Caco-2 (cell line): Measurements from ENCODE around the gene IRAK1. TPM values are rescaled to one million over a fixed set of nuclear protein-coding genes. Genes with fewer than 3 reads are reported as not detected.

Experiments
- BruUV-seq: library from RNA; stranded (reverse); fragments of 400-500 nt; replicated peaks from 2 replicates; lab custom pipeline; 2021; lab: Mats Ljungman, UMichigan
- CTCF ChIA-PET: fragments of 300-600 bp; sonication (Branson Sonifier 250); formaldehyde crosslinking; loops from one replicate; lab custom pipeline; 2022; ENCODE audit warnings: antibody characterized with exemption; lab: Charles Lee
- POLR2A ChIA-PET: fragments of 300-600 bp; sonication (Branson Sonifier 250); formaldehyde crosslinking; loops from one replicate; lab custom pipeline; 2022; ENCODE audit warnings: antibody characterized with exemption; lab: Charles Lee
- DNase-seq, 2 experiments: peaks; one replicate each; pipeline versions ENCODE4 v3.0.0 to v3.0.0-alpha.2; 2020 to 2022
- H3K27me3 ChIP-seq: replicated peaks from 2 replicates; pipeline ENCODE4 v1.6.0; 2011; ENCODE audit warnings: low read length; ENCODE audit not compliant: control insufficient read depth, insufficient read depth
- H3K36me3 ChIP-seq: 2 replicates; pipeline ENCODE4 v1.5.1; 2011; ENCODE audit warnings: low read length; ENCODE audit not compliant: control insufficient read depth, insufficient read depth
- H3K4me1 ChIP-seq: fragments of 250-450 bp; sonication (Bioruptor Pico); 2 replicates; pipeline ENCODE4 v1.5.1; 2020; ENCODE audit warnings: mild to moderate bottlenecking
- H3K4me3 ChIP-seq: 2 replicates; pipeline ENCODE4 v1.5.1; 2011; ENCODE audit warnings: low read depth, mild to moderate bottlenecking, control low read depth, low read length
- H3K9me3 ChIP-seq: fragments of 250-450 bp; sonication (Bioruptor Pico); 2 replicates; pipeline ENCODE4 v1.5.1; 2020; ENCODE audit warnings: mild to moderate bottlenecking, moderate library complexity
- H3K27ac Mint-ChIP-seq: one replicate; pipeline ENCODE4 v1.8.0; 2022; ENCODE audit warnings: mixed read lengths; ENCODE audit not compliant: unreplicated experiment
- H3K27me3 Mint-ChIP-seq: one replicate; pipeline ENCODE4 v1.8.0; 2022; ENCODE audit warnings: mixed read lengths; ENCODE audit not compliant: insufficient read depth, unreplicated experiment
- H3K36me3 Mint-ChIP-seq: one replicate; pipeline ENCODE4 v1.8.0; 2022; ENCODE audit warnings: mild to moderate bottlenecking, mixed read lengths; ENCODE audit not compliant: insufficient read depth, unreplicated experiment
- H3K4me1 Mint-ChIP-seq: one replicate; pipeline ENCODE4 v1.8.0; 2022; ENCODE audit warnings: low read depth, mixed read lengths; ENCODE audit not compliant: unreplicated experiment
- H3K4me3 Mint-ChIP-seq: one replicate; pipeline ENCODE4 v1.8.0; 2022; ENCODE audit warnings: mild to moderate bottlenecking, moderate library complexity, mixed read lengths; ENCODE audit not compliant: unreplicated experiment
- H3K9me3 Mint-ChIP-seq: one replicate; pipeline ENCODE4 v1.8.0; 2022; ENCODE audit warnings: mixed read lengths; ENCODE audit not compliant: unreplicated experiment
- intact Hi-C: fragments of 100-400 bp; cut with micrococcal nuclease; formaldehyde crosslinking; loops from one replicate; pipeline ENCODE4 v1.10.0; 2022; ENCODE audit not compliant: unreplicated experiment
- total RNA-seq: library from RNA; stranded (reverse); gene quantifications from 2 replicates; pipeline ENCODE4 v1.2.3, GENCODE V29; 2022
- TF ChIP-seq, protein P1 (sequence below), 2 experiments: fragments of 200-600 bp in 1 of 2; IDR thresholded peaks; 1 replicate in 1 of 2; 2 replicates in 1 of 2; pipeline versions ENCODE4 v1.5.1 to v1.8.0; 2011 to 2022; ENCODE audit warnings: antibody characterized with exemption in 1 of 2, control low read depth in 1 of 2, inconsistent platforms in 1 of 2, low read depth in 1 of 2, low read length in 1 of 2, mild to moderate bottlenecking in 1 of 2, moderate library complexity in 1 of 2; ENCODE audit not compliant: insufficient read depth in 1 of 2, severe bottlenecking in 1 of 2, unreplicated experiment in 1 of 2

Gene IRAK1
- total RNA-seq, 1 experiment from 2014 or later = 119 TPM

DNA sequence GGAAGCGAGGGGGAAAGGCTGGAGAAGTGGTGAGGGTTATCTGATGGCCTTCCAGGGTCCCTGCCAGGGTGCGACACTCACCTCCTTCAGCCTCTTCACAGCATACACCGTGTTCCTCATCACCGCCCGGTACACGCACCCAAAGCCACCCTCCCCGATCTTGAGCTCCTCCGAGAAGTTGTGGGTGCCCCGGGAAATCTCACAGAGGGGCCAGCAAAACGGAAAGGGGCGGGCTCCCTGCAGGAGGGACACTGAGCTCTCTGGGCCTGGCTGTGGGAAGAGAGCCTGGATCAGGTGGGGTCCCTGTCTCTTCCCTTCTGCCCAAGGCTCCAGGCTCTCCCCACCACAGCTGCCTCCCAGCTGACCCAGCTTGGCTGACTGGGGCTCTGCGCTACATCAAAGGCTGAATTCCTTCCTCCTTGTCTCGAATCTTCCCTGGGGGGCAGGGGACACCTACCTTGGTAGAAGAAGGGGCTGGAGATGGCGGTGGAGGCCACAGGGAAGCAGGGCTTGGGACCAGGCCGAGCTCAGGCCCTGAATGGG, 1.1 kb downstream of the IRAK1 start:
- intact Hi-C loops = no loop called here
- H3K27me3 ChIP-seq = no peaks in the 10 kb centered on the region
- no peaks in the 10 kb centered on the region for H3K9me3 Mint-ChIP-seq
- TF ChIP-seq, protein P1, sequence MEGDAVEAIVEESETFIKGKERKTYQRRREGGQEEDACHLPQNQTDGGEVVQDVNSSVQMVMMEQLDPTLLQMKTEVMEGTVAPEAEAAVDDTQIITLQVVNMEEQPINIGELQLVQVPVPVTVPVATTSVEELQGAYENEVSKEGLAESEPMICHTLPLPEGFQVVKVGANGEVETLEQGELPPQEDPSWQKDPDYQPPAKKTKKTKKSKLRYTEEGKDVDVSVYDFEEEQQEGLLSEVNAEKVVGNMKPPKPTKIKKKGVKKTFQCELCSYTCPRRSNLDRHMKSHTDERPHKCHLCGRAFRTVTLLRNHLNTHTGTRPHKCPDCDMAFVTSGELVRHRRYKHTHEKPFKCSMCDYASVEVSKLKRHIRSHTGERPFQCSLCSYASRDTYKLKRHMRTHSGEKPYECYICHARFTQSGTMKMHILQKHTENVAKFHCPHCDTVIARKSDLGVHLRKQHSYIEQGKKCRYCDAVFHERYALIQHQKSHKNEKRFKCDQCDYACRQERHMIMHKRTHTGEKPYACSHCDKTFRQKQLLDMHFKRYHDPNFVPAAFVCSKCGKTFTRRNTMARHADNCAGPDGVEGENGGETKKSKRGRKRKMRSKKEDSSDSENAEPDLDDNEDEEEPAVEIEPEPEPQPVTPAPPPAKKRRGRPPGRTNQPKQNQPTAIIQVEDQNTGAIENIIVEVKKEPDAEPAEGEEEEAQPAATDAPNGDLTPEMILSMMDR (IDR thresholded peaks at IDR 0.05; ENCODE audit: insufficient read depth in 1 of 2, low read depth in 1 of 2, low read length in 1 of 2, severe bottlenecking in 1 of 2, unreplicated experiment in 1 of 2) = no peak
- no peaks in the 10 kb centered on the region for H3K36me3 ChIP-seq
- POLR2A ChIA-PET = no interaction called here
- TSS peak; percentile 37 for BruUV-seq
- H3K27ac Mint-ChIP-seq = peak overlapping the region; percentile 81
- CTCF ChIA-PET = no interaction called here
- H3K9me3 ChIP-seq = no peaks in the 10 kb centered on the region
- peak overlapping the region; percentile 63 for H3K4me3 ChIP-seq
- H3K4me1 ChIP-seq = no peaks in the 10 kb centered on the region
- DNase-seq = no peak
- H3K36me3 Mint-ChIP-seq = peaks cover 29% of the 10 kb centered on the region
- no peaks in the 10 kb centered on the region for H3K4me1 Mint-ChIP-seq
- H3K27me3 Mint-ChIP-seq = no peaks in the 10 kb centered on the region
- H3K4me3 Mint-ChIP-seq = peak overlapping the region; percentile 79

DNA sequence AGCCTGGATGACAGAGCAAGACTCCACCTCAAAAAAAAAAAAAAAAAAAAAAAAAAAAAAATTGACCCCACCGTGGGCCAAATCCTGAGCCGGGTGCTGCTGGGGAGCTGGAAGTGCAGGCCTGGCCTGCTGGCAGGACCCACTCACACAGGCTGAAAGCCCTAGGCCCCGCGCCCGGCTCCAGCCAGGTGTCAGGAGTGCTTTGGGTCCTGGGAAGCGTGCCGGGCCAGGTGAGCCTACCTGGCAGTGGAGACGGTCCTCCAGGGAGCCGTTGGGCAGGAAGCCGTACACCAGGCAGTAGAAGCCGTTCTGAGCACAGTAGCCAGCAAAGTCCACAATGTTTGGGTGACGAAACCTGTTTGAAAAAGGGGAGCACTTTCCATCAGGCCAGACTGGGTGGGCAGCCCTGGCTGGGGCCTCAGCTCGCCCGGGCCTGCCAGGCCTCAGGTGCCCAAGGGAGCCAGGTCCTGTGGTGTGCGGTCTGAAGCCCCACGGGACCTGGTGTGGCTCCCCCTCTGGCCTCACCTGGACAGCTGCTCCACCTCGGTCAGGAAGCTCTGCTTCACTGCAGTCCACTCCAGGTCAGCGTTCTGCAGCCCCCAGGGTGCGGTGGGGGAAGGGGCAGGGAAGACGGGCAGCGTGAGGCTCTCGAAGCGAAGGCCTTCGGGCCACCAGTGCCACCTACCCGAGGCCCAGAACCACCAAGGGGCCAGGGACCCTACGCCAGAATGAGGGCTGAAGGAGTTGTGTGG, 1.8 kb downstream of the IRAK1 start:
- DNase-seq = no peak
- no peaks in the 10 kb centered on the region for H3K27me3 ChIP-seq
- ChIA-PET CTCF (interaction anchor here (0.6 kb wide), 1 partner anchor 357 kb away, joined by 3 read pairs; no protein-coding TSS in a partner anchor), POLR2A (no interaction called here)
- H3K36me3 Mint-ChIP-seq = peaks cover 31% of the 10 kb centered on the region
- no peaks in the 10 kb centered on the region for H3K9me3 ChIP-seq
- TF ChIP-seq, protein P1 (IDR thresholded peaks at IDR 0.05; ENCODE audit: insufficient read depth in 1 of 2, low read depth in 1 of 2, low read length in 1 of 2, severe bottlenecking in 1 of 2, unreplicated experiment in 1 of 2) = no peak
- H3K9me3 Mint-ChIP-seq = no peaks in the 10 kb centered on the region
- BruUV-seq = no TSS peak
- peak overlapping the region; percentile 79 for H3K4me3 Mint-ChIP-seq
- H3K4me1 ChIP-seq = no peaks in the 10 kb centered on the region
- no peaks in the 10 kb centered on the region for H3K27me3 Mint-ChIP-seq
- H3K36me3 ChIP-seq = no peaks in the 10 kb centered on the region
- intact Hi-C loops = no loop called here
- H3K4me3 ChIP-seq = peak overlapping the region; percentile 63
- peak overlapping the region; percentile 81 for H3K27ac Mint-ChIP-seq
- no peaks in the 10 kb centered on the region for H3K4me1 Mint-ChIP-seq

DNA sequence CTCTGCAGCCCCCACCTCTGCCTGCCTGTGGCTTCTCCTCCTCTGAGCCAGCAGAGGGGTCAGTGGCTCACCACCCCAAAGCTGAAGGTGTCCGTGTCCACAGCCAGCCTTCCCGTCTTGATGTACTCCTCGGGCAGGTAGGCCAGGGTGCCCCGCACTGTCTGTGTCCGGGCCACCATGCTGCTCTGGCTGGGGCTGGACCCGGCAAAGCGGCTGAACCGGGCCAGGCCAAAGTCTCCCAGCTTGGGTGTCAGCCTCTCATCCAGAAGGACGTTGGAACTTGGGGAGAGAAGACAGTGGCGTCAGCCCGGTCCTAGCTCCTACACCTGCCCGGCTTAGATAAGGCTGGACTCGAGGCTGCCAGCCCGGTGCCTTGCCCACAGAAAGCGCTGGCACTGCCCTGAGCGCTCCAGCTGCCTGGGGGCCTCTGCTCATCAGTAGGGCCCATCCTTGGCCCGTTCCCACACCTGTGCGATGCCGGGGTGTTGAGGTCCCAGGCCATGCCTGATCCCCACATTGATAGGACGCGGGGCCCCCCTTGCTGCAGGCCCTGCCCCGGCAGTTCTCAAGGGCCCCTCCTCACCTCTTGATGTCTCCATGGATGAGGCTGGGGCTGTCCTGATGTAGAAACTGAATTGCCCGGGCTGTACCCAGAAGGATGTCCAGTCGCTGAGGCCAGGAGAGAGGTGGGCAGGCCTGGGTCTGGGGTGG, 3.2 kb downstream of the IRAK1 start:
- TF ChIP-seq, protein P1 (IDR thresholded peaks at IDR 0.05; ENCODE audit: insufficient read depth in 1 of 2, low read depth in 1 of 2, low read length in 1 of 2, severe bottlenecking in 1 of 2, unreplicated experiment in 1 of 2) = no peak
- Mint-ChIP-seq H3K9me3 (no peaks in the 10 kb centered on the region), H3K27me3 (no peaks in the 10 kb centered on the region), H3K4me1 (no peaks in the 10 kb centered on the region), H3K36me3 (peaks cover 34% of the 10 kb centered on the region), H3K27ac (no peak overlapping the region), H3K4me3 (no peak overlapping the region)
- Histone ChIP-seq H3K4me1 (no peaks in the 10 kb centered on the region), H3K9me3 (no peaks in the 10 kb centered on the region), H3K36me3 (no peaks in the 10 kb centered on the region), H3K4me3 (no peak overlapping the region), H3K27me3 (no peaks in the 10 kb centered on the region)
- POLR2A ChIA-PET = no interaction called here
- CTCF ChIA-PET = no interaction called here
- BruUV-seq = no TSS peak
- DNase-seq = no peak
- intact Hi-C loops = no loop called here
